K562 (cell line): ENCODE data around the gene KMT2E. TPM values are rescaled to one million over a fixed set of nuclear protein-coding genes. Genes with fewer than 3 reads are reported as not detected.

Source experiments
- HDAC2 ChIP-seq: fragments of 450-650 bp; IDR thresholded peaks from 2 replicates; pipeline ENCODE4 v1.6.1; 2016; ENCODE audit warnings: mild to moderate bottlenecking
- MYC ChIP-seq, 2 experiments: fragments of 250-450 bp in 1 of 2; sonication (Bioruptor Pico) in 1 of 2; IDR thresholded peaks; 2 replicates each; pipeline versions ENCODE4 v1.5.1 to v1.6.1; 2012 to 2021; ENCODE audit warnings: low read depth in 2 of 2, borderline replicate concordance in 1 of 2, improper control_type of control experiment in 1 of 2, low read length in 1 of 2, mild to moderate bottlenecking in 1 of 2, moderate library complexity in 1 of 2
- PTTG1 ChIP-seq: fragments of 450-650 bp; IDR thresholded peaks from 2 replicates; pipeline ENCODE4 v1.6.1; 2016; ENCODE audit warnings: low read depth, mild to moderate bottlenecking, missing genetic modification characterization, missing compliant biosample characterization
- RFX1 ChIP-seq: fragments of 450-650 bp; IDR thresholded peaks from 2 replicates; pipeline ENCODE4 v1.6.1; 2016; ENCODE audit warnings: mild to moderate bottlenecking, moderate library complexity
- TEAD1 ChIP-seq, 2 experiments: fragments of 450-650 bp in 1 of 2; sonication (generic) in 1 of 2; formaldehyde crosslinking; IDR thresholded peaks; 2 replicates each; pipeline versions ENCODE4 v1.4.0 to v1.8.0; 2020 to 2022; ENCODE audit warnings: mild to moderate bottlenecking in 2 of 2, missing genetic modification reagents in 1 of 2
- ZC3H11A ChIP-seq: IDR thresholded peaks from 2 replicates; pipeline ENCODE4 v1.6.1; 2012; ENCODE audit warnings: low read depth, low read length, improper control_type of control experiment
- polyA plus RNA-seq, 8 experiments: library from polyadenylated mRNA; depleted of rRNA in 4 of 8; stranded (reverse) in 5 of 8; unstranded in 3 of 8; fragments of >200 nt; fragmentation: Nextera tagmentation in 2 of 8; fragmentation: Illumina TruSeq in 1 of 8; extraction: Ambion mirVana in 2 of 8; extraction: Trizol in 1 of 8; gene quantifications; 2 replicates each; pipeline versions ENCODE4 v1.2.1 to v1.2.3, GENCODE V29; 2011 to 2014; ENCODE audit warnings: inconsistent platforms in 1 of 8, missing spikeins in 1 of 8
- total RNA-seq, 7 experiments: library from RNA; depleted of rRNA in 6 of 7; stranded (reverse); fragments of >200 nt in 6 of 7; fragmentation: Illumina TruSeq in 2 of 7; extraction: Trizol in 2 of 7; gene quantifications; 2 replicates each; pipeline versions ENCODE4 v1.2.1 to v1.2.3, GENCODE V29; 2011 to 2021; ENCODE audit warnings: low replicate concordance in 1 of 7
- TF ChIP-seq, protein P1 (sequence below), 2 experiments: fragments of 450-650 bp; IDR thresholded peaks; 2 replicates each; pipeline ENCODE4 v1.6.1; 2018; ENCODE audit warnings: mild to moderate bottlenecking in 2 of 2, low read depth in 1 of 2; ENCODE audit not compliant: partially characterized antibody in 2 of 2
- TF ChIP-seq, protein P2 (sequence below): sonication (generic); formaldehyde crosslinking; IDR thresholded peaks from 2 replicates; pipeline ENCODE4 v1.8.0; 2023; ENCODE audit warnings: missing genetic modification reagents, mild to moderate bottlenecking, borderline replicate concordance
- TF ChIP-seq, protein P3 (sequence below): fragments of 250-450 bp; sonication (Bioruptor Pico); IDR thresholded peaks from 2 replicates; pipeline ENCODE4 v1.8.0; 2022; ENCODE audit warnings: moderate library complexity, mild to moderate bottlenecking, inconsistent platforms
- TF ChIP-seq, protein P4 (sequence below): sonication (generic); formaldehyde crosslinking; IDR thresholded peaks from 2 replicates; pipeline ENCODE4 v1.8.1; 2023; ENCODE audit warnings: mild to moderate bottlenecking, missing genetic modification reagents

Gene KMT2E
- total and polyA plus RNA-seq, 9 of the 15 experiments (the other 6 are each of a cell fraction or from before 2014, with no cell fraction given) = 8.9 to 55.3 (median 38.1) TPM

DNA sequence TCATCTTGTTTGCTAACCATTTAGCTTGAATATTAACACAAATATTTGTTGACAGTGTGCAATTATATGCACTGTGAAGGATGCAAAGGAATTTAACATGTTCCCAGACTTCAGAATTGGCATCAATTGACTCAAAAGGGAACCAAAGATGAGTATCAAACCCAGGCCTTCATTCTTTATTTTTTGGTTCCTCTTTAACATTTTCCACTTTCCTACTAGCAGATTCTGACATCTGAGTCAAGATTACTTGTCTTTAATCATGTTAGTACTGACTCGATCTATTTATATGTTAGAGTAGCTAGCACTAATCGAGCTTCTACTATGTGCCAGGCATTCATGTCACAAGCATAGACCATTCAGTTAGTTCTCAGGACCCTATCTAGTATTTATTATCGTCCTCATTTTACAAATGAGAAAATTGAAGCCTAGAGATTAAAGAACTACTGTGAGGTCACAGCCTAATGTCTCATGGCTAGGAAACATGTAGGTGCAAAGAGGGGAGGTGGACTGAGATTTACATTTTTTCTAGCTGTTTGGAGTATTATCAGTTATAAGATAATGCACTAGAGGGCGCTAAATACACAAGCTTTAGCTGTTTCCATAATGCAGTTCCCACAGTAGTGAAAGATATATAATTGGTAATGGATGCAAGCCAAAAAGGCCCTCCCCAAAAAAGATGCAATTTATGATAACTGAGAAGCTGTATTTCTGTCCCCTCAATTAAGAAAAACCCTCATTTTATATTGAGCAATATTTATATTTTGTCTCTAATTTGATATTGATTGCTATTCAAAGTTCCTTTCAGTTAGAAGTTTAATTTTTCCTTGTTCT, 32.9 kb upstream of the KMT2E start (continued):
- TF ChIP-seq, protein P1, sequence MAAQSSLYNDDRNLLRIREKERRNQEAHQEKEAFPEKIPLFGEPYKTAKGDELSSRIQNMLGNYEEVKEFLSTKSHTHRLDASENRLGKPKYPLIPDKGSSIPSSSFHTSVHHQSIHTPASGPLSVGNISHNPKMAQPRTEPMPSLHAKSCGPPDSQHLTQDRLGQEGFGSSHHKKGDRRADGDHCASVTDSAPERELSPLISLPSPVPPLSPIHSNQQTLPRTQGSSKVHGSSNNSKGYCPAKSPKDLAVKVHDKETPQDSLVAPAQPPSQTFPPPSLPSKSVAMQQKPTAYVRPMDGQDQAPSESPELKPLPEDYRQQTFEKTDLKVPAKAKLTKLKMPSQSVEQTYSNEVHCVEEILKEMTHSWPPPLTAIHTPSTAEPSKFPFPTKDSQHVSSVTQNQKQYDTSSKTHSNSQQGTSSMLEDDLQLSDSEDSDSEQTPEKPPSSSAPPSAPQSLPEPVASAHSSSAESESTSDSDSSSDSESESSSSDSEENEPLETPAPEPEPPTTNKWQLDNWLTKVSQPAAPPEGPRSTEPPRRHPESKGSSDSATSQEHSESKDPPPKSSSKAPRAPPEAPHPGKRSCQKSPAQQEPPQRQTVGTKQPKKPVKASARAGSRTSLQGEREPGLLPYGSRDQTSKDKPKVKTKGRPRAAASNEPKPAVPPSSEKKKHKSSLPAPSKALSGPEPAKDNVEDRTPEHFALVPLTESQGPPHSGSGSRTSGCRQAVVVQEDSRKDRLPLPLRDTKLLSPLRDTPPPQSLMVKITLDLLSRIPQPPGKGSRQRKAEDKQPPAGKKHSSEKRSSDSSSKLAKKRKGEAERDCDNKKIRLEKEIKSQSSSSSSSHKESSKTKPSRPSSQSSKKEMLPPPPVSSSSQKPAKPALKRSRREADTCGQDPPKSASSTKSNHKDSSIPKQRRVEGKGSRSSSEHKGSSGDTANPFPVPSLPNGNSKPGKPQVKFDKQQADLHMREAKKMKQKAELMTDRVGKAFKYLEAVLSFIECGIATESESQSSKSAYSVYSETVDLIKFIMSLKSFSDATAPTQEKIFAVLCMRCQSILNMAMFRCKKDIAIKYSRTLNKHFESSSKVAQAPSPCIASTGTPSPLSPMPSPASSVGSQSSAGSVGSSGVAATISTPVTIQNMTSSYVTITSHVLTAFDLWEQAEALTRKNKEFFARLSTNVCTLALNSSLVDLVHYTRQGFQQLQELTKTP (IDR thresholded peaks at IDR 0.05; ENCODE audit: low read depth in 1 of 2, partially characterized antibody in 2 of 2) = peak in 1 of 2 experiments; percentile 48
- TF ChIP-seq, protein P2, sequence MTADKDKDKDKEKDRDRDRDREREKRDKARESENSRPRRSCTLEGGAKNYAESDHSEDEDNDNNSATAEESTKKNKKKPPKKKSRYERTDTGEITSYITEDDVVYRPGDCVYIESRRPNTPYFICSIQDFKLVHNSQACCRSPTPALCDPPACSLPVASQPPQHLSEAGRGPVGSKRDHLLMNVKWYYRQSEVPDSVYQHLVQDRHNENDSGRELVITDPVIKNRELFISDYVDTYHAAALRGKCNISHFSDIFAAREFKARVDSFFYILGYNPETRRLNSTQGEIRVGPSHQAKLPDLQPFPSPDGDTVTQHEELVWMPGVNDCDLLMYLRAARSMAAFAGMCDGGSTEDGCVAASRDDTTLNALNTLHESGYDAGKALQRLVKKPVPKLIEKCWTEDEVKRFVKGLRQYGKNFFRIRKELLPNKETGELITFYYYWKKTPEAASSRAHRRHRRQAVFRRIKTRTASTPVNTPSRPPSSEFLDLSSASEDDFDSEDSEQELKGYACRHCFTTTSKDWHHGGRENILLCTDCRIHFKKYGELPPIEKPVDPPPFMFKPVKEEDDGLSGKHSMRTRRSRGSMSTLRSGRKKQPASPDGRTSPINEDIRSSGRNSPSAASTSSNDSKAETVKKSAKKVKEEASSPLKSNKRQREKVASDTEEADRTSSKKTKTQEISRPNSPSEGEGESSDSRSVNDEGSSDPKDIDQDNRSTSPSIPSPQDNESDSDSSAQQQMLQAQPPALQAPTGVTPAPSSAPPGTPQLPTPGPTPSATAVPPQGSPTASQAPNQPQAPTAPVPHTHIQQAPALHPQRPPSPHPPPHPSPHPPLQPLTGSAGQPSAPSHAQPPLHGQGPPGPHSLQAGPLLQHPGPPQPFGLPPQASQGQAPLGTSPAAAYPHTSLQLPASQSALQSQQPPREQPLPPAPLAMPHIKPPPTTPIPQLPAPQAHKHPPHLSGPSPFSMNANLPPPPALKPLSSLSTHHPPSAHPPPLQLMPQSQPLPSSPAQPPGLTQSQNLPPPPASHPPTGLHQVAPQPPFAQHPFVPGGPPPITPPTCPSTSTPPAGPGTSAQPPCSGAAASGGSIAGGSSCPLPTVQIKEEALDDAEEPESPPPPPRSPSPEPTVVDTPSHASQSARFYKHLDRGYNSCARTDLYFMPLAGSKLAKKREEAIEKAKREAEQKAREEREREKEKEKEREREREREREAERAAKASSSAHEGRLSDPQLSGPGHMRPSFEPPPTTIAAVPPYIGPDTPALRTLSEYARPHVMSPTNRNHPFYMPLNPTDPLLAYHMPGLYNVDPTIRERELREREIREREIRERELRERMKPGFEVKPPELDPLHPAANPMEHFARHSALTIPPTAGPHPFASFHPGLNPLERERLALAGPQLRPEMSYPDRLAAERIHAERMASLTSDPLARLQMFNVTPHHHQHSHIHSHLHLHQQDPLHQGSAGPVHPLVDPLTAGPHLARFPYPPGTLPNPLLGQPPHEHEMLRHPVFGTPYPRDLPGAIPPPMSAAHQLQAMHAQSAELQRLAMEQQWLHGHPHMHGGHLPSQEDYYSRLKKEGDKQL (CRISPR knock-in tag) = no peak
- no peak for TF ChIP-seq RFX1
- no peak for TF ChIP-seq MYC (IDR thresholded peaks at IDR 0.05; ENCODE audit: low read depth, low read length)
- TF ChIP-seq MYC (CRISPR knock-in tag; IDR thresholded peaks at IDR 0.05; ENCODE audit: borderline replicate concordance, low read depth) = no peak
- TF ChIP-seq, protein P3, sequence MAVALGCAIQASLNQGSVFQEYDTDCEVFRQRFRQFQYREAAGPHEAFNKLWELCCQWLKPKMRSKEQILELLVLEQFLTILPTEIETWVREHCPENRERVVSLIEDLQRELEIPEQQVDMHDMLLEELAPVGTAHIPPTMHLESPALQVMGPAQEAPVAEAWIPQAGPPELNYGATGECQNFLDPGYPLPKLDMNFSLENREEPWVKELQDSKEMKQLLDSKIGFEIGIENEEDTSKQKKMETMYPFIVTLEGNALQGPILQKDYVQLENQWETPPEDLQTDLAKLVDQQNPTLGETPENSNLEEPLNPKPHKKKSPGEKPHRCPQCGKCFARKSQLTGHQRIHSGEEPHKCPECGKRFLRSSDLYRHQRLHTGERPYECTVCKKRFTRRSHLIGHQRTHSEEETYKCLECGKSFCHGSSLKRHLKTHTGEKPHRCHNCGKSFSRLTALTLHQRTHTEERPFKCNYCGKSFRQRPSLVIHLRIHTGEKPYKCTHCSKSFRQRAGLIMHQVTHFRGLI (CRISPR knock-in tag) = no peak
- TF ChIP-seq, protein P4, sequence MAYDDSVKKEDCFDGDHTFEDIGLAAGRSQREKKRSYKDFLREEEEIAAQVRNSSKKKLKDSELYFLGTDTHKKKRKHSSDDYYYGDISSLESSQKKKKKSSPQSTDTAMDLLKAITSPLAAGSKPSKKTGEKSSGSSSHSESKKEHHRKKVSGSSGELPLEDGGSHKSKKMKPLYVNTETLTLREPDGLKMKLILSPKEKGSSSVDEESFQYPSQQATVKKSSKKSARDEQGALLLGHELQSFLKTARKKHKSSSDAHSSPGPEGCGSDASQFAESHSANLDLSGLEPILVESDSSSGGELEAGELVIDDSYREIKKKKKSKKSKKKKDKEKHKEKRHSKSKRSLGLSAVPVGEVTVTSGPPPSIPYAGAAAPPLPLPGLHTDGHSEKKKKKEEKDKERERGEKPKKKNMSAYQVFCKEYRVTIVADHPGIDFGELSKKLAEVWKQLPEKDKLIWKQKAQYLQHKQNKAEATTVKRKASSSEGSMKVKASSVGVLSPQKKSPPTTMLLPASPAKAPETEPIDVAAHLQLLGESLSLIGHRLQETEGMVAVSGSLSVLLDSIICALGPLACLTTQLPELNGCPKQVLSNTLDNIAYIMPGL (CRISPR knock-in tag) = no peak
- TF ChIP-seq PTTG1 (tag) = 0 out of 2 replicates have a peak, but pooled peaks have one; percentile 45
- 0 out of 2 replicates have a peak, but pooled peaks have one; percentile 54 for TF ChIP-seq HDAC2
- peak in 1 of 2 experiments; percentile 44; a peak in 1 of 4 replicates for TF ChIP-seq TEAD1 (CRISPR knock-in tag; IDR thresholded peaks at IDR 0.05)
- no peak for TF ChIP-seq ZC3H11A
